Activated CD4-positive, alpha-beta T cell treated with anti-CD3 and anti-CD28 coated beads, Interleukin-2, amount 50 U/mL, for 4 hours (primary cell): ENCODE data around the gene SLC25A11.

Experiments
- DNase-seq, 2 experiments: peaks; one replicate each; pipeline ENCODE4 v3.0.0-alpha.2; 2020

SLC25A11 gene

GRCh38 chr17:4892499-4893221, 47.2 kb downstream of the SLC25A11 start:
- DNase-seq: no peak

- DNase-seq: no peak
These were observed 48.1 kb downstream of the SLC25A11 start for GRCh38 chr17:4891411-4892410.

- no peak for DNase-seq
These were observed 52.3 kb downstream of the SLC25A11 start for GRCh38 chr17:4887581-4887980.
